GM21381 (cell line): ENCODE data around the gene LTBR.

ENCODE experiments used
- ATAC-seq: cut with Tn5 transposase; IDR thresholded peaks from one replicate; pipeline ENCODE4 v1.9.1; 2021; ENCODE audit warnings: mild to moderate bottlenecking, moderate library complexity; ENCODE audit not compliant: unreplicated experiment

Gene LTBR

GRCh38 chr12:6380141-6381121, 3.5 kb upstream of the LTBR start:
- ATAC-seq, result no peak

- ATAC-seq, result no peak
Observed at GRCh38 chr12:6382371-6382770, 1.6 kb upstream of the LTBR start.

GRCh38 chr12:6382982-6383381, 980 bp upstream of the LTBR start:
- ATAC-seq, result no peak

- no peak for ATAC-seq
Observed at GRCh38 chr12:6384499-6385436, 806 bp downstream of the LTBR start.

- no peak for ATAC-seq
Observed at GRCh38 chr12:6386038-6386437, 2.1 kb downstream of the LTBR start.

GRCh38 chr12:6386491-6386890, 2.5 kb downstream of the LTBR start:
- no peak for ATAC-seq

GRCh38 chr12:6387541-6387940, 3.6 kb downstream of the LTBR start:
- no peak for ATAC-seq

GRCh38 chr12:6390084-6390799, 6.3 kb downstream of the LTBR start:
- no peak for ATAC-seq

- no peak for ATAC-seq
Observed at GRCh38 chr12:6391013-6391412, 7.1 kb downstream of the LTBR start.

- ATAC-seq, result no peak
Observed at GRCh38 chr12:6392504-6392903, 8.5 kb downstream of the LTBR start.

GRCh38 chr12:6393109-6393508, 9.1 kb downstream of the LTBR start:
- no peak for ATAC-seq

- ATAC-seq, result no peak
Observed at GRCh38 chr12:6394398-6394797, 10.4 kb downstream of the LTBR start.

- ATAC-seq, result no peak
Observed at GRCh38 chr12:6396031-6396430, 12.1 kb downstream of the LTBR start.

- ATAC-seq, result no peak
Observed at GRCh38 chr12:6399884-6400644, 16.1 kb downstream of the LTBR start.

- no peak for ATAC-seq
Observed at GRCh38 chr12:6404390-6404789, 20.4 kb downstream of the LTBR start.

- ATAC-seq, result no peak
Observed at GRCh38 chr12:6405963-6406362, 22.0 kb downstream of the LTBR start.

- no peak for ATAC-seq
Observed at GRCh38 chr12:6407236-6407954, 23.4 kb downstream of the LTBR start.

- no peak for ATAC-seq
Observed at GRCh38 chr12:6416596-6416995, 32.6 kb downstream of the LTBR start.

GRCh38 chr12:6418796-6419195, 34.8 kb downstream of the LTBR start:
- ATAC-seq, result no peak

- no peak for ATAC-seq
Observed at GRCh38 chr12:6420364-6420763, 36.4 kb downstream of the LTBR start.
